ENCODE results near the gene EOLA2. TPM values are rescaled to one million over a fixed set of nuclear protein-coding genes. Genes with fewer than 3 reads are reported as not detected.
"Not testable (repeated sequence)": the region's sequence is repeated elsewhere in the genome, so short reads cannot be mapped to it uniquely, and the experiment has no call there.

EOLA2 gene
- total RNA-seq, 1 donor from 2014 or later = 24.4 TPM

DNA sequence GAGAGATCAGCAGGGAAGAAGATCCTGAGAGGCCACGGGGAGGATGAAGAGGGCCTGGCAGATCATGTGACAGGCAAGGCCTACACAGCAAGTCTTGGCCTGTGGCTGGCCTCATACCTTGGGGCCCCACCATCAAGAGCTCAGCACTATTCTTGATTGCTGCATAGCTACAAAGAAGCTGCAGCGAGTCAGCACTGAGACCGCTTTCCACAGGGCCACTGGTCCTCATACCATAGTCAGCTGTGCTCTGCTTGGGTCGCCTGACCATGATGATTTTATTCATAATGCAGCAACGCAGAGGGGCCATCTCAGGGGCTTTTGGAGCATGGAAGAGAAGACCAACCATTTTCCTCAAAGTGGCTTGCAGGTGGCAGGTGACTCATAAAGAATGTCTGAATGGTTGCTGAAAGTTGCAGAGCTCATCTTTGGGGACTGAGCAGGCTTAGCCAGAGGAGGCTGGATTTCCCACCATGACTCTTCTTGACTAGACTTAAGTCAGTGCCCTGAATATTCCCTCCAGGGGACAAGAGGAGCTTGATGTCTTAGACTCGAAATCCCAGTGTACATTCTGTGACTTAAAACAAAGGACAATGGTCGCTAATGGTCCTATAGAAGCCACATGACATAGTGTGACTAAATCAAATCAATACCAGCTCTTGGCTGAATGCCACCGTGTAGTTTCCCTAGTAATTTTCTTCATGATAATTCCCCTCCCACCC is 10.9 kb downstream of the EOLA2 start:
- not testable (repeated sequence) for DNase-seq (ENCODE audit: low read depth); H3K4me3 ChIP-seq (ENCODE audit: low read depth, low read length)

DNA sequence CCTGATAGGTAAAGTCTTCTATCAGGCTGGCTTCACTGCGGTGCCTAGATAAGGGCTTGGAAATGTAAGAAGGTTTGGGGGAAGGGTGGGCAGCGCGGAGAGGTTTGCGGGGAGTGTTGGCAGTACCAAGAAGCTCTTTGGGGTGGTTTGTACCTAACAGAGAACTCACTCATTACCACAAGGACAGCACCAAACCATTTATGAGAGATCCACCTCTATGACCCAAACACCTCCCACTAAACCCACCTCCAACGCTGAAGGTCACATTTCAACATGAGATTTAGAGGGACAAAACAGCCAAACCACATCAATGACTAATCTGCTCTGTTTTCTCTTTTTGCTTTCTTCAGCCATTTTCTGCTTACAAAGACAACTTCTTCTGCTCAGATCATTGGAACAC is 13.9 kb downstream of the EOLA2 start:
- DNase-seq (ENCODE audit: low read depth); H3K4me3 ChIP-seq (ENCODE audit: low read depth, low read length): not testable (repeated sequence)

DNA sequence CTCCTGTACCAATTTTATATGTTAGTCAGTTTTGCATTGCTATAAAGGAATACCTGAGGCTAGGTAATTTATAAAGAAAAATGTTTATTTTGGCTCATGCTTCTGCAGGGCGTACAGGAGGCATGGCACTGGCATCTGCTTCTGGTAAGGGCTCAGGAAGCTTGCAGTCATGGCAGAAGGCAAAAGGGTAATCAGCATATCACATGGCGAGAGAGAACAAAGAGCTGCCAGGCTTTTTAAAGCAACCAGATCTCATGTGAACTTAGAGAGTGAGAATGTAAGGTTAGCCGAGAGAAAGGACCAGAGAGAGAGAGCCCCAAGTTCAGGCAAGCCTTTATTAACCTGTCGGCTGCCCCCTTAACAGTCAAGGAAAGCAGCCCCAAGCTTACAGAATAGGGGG is 14.5 kb downstream of the EOLA2 start:
- H3K4me3 ChIP-seq (ENCODE audit: low read depth, low read length); DNase-seq (ENCODE audit: low read depth): not testable (repeated sequence)

DNA sequence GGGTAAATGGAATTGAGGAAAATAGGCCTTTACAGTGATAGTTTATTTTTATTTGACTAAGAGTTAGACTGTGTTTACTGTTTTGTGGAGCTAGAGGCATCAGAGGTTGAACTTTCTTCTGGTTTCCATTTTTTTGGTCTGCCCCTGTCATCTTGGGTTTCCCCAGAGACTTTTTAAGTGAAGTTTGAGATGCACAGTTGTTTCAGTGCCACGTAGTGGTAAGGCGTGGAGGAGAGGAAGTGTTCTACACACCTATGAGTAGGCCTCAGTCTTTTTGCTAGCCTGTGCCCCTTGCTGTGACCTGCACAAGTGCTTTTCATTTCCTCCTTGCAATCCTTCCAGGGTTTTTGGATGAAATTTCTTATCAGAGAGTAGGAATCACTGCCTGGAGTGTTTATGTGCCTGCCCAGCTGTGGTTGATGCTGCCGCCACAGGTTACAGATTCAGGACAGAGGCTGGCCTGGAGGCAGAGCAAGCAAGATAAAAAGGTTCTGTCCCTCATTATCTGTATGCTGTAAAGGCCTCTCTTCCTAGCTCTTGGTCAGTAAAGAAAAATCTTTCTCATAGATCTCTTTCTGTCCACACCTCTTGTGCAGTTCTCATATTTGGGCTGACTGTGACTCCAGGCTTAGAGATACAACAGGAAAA is 21.4 kb downstream of the EOLA2 start:
- TF ChIP-seq, protein P1, sequence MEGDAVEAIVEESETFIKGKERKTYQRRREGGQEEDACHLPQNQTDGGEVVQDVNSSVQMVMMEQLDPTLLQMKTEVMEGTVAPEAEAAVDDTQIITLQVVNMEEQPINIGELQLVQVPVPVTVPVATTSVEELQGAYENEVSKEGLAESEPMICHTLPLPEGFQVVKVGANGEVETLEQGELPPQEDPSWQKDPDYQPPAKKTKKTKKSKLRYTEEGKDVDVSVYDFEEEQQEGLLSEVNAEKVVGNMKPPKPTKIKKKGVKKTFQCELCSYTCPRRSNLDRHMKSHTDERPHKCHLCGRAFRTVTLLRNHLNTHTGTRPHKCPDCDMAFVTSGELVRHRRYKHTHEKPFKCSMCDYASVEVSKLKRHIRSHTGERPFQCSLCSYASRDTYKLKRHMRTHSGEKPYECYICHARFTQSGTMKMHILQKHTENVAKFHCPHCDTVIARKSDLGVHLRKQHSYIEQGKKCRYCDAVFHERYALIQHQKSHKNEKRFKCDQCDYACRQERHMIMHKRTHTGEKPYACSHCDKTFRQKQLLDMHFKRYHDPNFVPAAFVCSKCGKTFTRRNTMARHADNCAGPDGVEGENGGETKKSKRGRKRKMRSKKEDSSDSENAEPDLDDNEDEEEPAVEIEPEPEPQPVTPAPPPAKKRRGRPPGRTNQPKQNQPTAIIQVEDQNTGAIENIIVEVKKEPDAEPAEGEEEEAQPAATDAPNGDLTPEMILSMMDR (conservative IDR thresholded peaks at IDR 0.05; ENCODE audit: low read depth, low read length) = no peak
- H3K4me3 ChIP-seq (ENCODE audit: low read depth, low read length) = no peak overlapping the region
- DNase-seq (ENCODE audit: low read depth) = no peak

DNA sequence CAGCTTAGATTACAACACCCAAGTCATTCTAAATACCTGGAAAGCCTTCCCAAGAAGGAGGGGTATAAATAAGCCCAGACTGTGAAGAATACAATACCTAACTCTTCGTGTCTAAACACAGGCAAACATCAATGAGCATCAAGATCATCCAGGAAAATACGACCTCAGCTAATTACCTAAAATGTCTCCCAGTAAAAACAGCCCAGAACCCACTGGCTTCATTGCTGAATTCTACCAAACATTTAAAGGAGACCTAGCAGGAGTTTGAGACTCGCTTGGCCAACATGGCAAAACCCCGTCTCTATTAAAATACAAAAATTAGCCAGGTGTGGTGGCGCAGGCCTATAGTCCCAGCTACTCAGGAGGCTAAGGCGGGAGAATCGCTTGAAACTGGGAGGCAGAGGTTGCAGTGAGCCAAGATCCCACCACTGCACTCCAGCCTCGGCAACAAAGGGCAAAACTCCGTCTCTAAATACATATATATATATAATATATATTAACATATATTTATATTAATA is 28.1 kb downstream of the EOLA2 start:
- TF ChIP-seq, protein P1 (conservative IDR thresholded peaks at IDR 0.05; ENCODE audit: low read depth, low read length) = no peak
- H3K4me3 ChIP-seq (ENCODE audit: low read depth, low read length) = no peak overlapping the region
- DNase-seq (ENCODE audit: low read depth) = no peak

DNA sequence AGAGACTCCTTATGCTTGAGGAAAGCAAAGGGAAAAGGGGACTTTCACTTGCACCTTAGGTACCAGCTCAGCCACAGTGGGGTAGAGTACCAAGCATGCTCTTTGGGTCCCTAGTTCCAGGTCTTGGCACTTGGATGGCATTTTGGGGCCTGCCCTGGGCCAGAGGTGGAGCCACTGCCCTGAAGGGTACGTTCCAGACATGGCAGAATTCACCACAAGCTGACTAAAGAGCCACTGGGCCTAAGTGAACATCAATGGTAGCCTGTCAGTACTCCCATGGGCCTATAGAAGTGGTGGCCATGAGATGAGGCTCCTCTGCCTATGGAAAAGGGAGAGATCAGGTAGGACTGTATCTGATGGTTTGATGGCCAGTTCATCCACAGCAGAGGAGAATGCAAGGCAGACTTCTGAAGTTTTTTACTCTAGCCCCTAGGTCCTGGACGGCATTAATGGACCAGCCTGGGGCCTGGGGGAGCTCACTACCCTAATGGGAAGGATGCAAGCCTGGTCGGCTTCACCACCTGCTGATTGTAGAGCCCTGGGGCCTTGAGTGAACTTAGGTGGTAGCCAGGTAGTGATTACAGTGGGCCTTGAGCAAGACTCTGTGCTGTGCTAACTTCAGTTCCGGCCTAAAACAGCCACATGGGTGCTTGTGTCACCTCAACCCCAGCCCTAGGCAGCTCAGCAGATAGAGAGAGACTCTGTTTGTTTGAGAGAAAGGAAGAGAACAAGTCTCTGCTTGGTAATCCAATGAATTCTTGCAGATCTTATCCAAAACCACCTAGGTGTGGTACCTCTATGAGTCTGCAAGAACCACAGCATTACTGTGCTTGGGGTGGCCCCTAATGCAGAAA is 28.7 kb downstream of the EOLA2 start:
- TF ChIP-seq, protein P1 (conservative IDR thresholded peaks at IDR 0.05; ENCODE audit: low read depth, low read length) = no peak
- H3K4me3 ChIP-seq (ENCODE audit: low read depth, low read length) = no peak overlapping the region
- DNase-seq (ENCODE audit: low read depth) = no peak

DNA sequence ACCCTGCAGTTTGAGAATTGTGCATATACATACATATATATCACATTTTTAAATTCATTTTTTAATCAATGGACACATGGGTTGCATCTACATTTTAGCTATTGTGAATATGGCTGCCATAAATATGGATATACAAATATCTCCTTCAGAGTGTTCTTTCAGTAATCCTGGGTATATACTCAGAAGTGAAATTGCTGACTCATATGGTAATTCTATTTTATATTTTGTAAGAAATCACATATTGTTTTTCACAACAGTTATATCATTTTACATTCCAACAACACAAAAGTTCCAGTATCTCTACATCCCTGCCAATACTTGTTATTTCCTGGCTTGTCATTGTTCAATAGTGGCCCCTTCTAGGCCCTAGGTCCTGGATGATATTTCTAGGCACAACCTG is 29.6 kb downstream of the EOLA2 start:
- H3K4me3 ChIP-seq (ENCODE audit: low read depth, low read length) = no peak overlapping the region
- TF ChIP-seq, protein P1 (conservative IDR thresholded peaks at IDR 0.05; ENCODE audit: low read depth, low read length) = no peak
- no peak for DNase-seq (ENCODE audit: low read depth)

DNA sequence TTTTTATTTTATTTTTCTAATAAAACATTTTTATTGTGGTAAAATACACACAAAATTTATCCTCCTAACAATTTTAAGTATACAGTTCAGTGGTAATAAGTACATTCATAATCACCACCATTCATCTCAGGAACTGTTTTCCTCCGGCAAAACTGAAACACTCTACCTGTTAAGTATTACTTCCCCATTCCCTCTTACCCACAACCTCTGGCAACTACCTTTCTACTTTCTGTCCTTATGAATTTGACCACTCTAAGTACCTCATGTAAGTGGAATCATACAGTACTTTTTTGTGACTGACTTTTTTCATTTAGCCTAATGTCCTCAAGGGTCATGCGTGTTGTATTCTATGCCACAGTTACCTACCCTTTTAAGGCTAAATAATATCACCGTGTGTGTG is 30.0 kb downstream of the EOLA2 start:
- TF ChIP-seq, protein P1 (conservative IDR thresholded peaks at IDR 0.05; ENCODE audit: low read depth, low read length) = no peak
- H3K4me3 ChIP-seq (ENCODE audit: low read depth, low read length) = no peak overlapping the region
- DNase-seq (ENCODE audit: low read depth) = no peak
